ENCODE data around the gene GATAD2B.

Gene GATAD2B

GRCh38 chr1:153827168-153827964, 95.4 kb downstream of the GATAD2B start:
- no peak for DNase-seq

- DNase-seq = no peak
Measured at GRCh38 chr1:153818876-153819275, 103.9 kb downstream of the GATAD2B start.

GRCh38 chr1:153816283-153816889, 106.4 kb downstream of the GATAD2B start:
- DNase-seq = no peak

GRCh38 chr1:153805886-153806719, 116.7 kb downstream of the GATAD2B start:
- DNase-seq = no peak

- peak; percentile 62 for DNase-seq
Measured at GRCh38 chr1:153805042-153805745, 117.6 kb downstream of the GATAD2B start.

- DNase-seq = no peak
Measured at GRCh38 chr1:153804112-153804511, 118.7 kb downstream of the GATAD2B start.

- DNase-seq = no peak
Measured at GRCh38 chr1:153803470-153804056, 119.2 kb downstream of the GATAD2B start.

- no peak for DNase-seq
Measured at GRCh38 chr1:153801786-153802697, 120.7 kb downstream of the GATAD2B start.

- no peak for DNase-seq
Measured at GRCh38 chr1:153801028-153801625, 121.6 kb downstream of the GATAD2B start.

GRCh38 chr1:153800516-153800915, 122.3 kb downstream of the GATAD2B start:
- DNase-seq = no peak

GRCh38 chr1:153799566-153800465, 123.0 kb downstream of the GATAD2B start:
- no peak for DNase-seq

GRCh38 chr1:153799016-153799415, 123.8 kb downstream of the GATAD2B start:
- no peak for DNase-seq

- no peak for DNase-seq
Measured at GRCh38 chr1:153798468-153798780, 124.3 kb downstream of the GATAD2B start.

- DNase-seq = peak; percentile 83
Measured at GRCh38 chr1:153796786-153797659, 125.7 kb downstream of the GATAD2B start.

GRCh38 chr1:153795934-153796785, 126.6 kb downstream of the GATAD2B start:
- no peak for DNase-seq

- DNase-seq = no peak
Measured at GRCh38 chr1:153795330-153795837, 127.4 kb downstream of the GATAD2B start.

GRCh38 chr1:153794624-153795329, 128.0 kb downstream of the GATAD2B start:
- no peak for DNase-seq

All from activated naive CD4-positive, alpha-beta T cell treated with anti-CD3 and anti-CD28 coated beads, Interleukin-2, amount 50 U/mL, for 16 hours (primary cell).